ENCODE results near the gene IFIT2. TPM values are rescaled to one million over a fixed set of nuclear protein-coding genes. Genes with fewer than 3 reads are reported as not detected.
"Not testable (repeated sequence)": the region's sequence is repeated elsewhere in the genome, so short reads cannot be mapped to it uniquely, and the experiment has no call there.

IFIT2 gene
- polyA plus RNA-seq, 1 donor = 3.7 TPM

GRCh38 chr10:89306434-89307268 is 4.8 kb downstream of the IFIT2 start:
- Histone ChIP-seq H3K9me3 (ENCODE audit: control insufficient read depth, low read depth, low read length) (no peaks in the 10 kb centered on the region), H3K27ac (ENCODE audit: low read length) (no peak overlapping the region), H3K36me3 (ENCODE audit: control insufficient read depth, insufficient read depth, low read length) (peaks cover 11% of the 10 kb centered on the region), H3K27me3 (ENCODE audit: control insufficient read depth, insufficient read depth, low read length) (no peaks in the 10 kb centered on the region), H3K4me3 (ENCODE audit: low read length) (no peak overlapping the region), H3K4me1 (ENCODE audit: control insufficient read depth, insufficient read depth, low read length) (peaks cover 2% of the 10 kb centered on the region)
- no peak for DNase-seq
- WGBS (ENCODE audit: insufficient coverage, low lambda C conversion rate) = 100% methylated on average over 5 of the region's 13 CpGs

GRCh38 chr10:89307269-89307577 is 5.4 kb downstream of the IFIT2 start:
- no peak for DNase-seq
- Histone ChIP-seq H3K4me3 (ENCODE audit: low read length) (no peak overlapping the region), H3K36me3 (ENCODE audit: control insufficient read depth, insufficient read depth, low read length) (peaks cover 11% of the 10 kb centered on the region), H3K4me1 (ENCODE audit: control insufficient read depth, insufficient read depth, low read length) (peaks cover 2% of the 10 kb centered on the region), H3K27me3 (ENCODE audit: control insufficient read depth, insufficient read depth, low read length) (no peaks in the 10 kb centered on the region), H3K27ac (ENCODE audit: low read length) (no peak overlapping the region), H3K9me3 (ENCODE audit: control insufficient read depth, low read depth, low read length) (no peaks in the 10 kb centered on the region)

- no peaks in the 10 kb centered on the region for H3K9me3 ChIP-seq (ENCODE audit: control insufficient read depth, low read depth, low read length)
- H3K36me3 ChIP-seq (ENCODE audit: control insufficient read depth, insufficient read depth, low read length) = peaks cover 11% of the 10 kb centered on the region
- H3K27me3 ChIP-seq (ENCODE audit: control insufficient read depth, insufficient read depth, low read length) = no peaks in the 10 kb centered on the region
- no peak for DNase-seq
- WGBS (ENCODE audit: insufficient coverage, low lambda C conversion rate) = 100% methylated on average over 1 of the region's 6 CpGs
- H3K4me3 ChIP-seq (ENCODE audit: low read length) = no peak overlapping the region
- no peaks in the 10 kb centered on the region for H3K4me1 ChIP-seq (ENCODE audit: control insufficient read depth, insufficient read depth, low read length)
- no peak overlapping the region for H3K27ac ChIP-seq (ENCODE audit: low read length)
Observed at GRCh38 chr10:89308266-89308665, 6.4 kb downstream of the IFIT2 start.

GRCh38 chr10:89308736-89309135 is 6.9 kb downstream of the IFIT2 start:
- Histone ChIP-seq H3K27me3 (ENCODE audit: control insufficient read depth, insufficient read depth, low read length) (no peaks in the 10 kb centered on the region), H3K36me3 (ENCODE audit: control insufficient read depth, insufficient read depth, low read length) (peaks cover 11% of the 10 kb centered on the region), H3K4me3 (ENCODE audit: low read length) (no peak overlapping the region), H3K27ac (ENCODE audit: low read length) (no peak overlapping the region), H3K9me3 (ENCODE audit: control insufficient read depth, low read depth, low read length) (no peaks in the 10 kb centered on the region), H3K4me1 (ENCODE audit: control insufficient read depth, insufficient read depth, low read length) (no peaks in the 10 kb centered on the region)
- WGBS (ENCODE audit: insufficient coverage, low lambda C conversion rate) = no CpG with 5 or more reads among the region's 4 CpGs
- no peak for DNase-seq

GRCh38 chr10:89309156-89310055 is 7.6 kb downstream of the IFIT2 start:
- Histone ChIP-seq H3K4me1 (ENCODE audit: control insufficient read depth, insufficient read depth, low read length) (no peaks in the 10 kb centered on the region), H3K9me3 (ENCODE audit: control insufficient read depth, low read depth, low read length) (no peaks in the 10 kb centered on the region), H3K27ac (ENCODE audit: low read length) (no peak overlapping the region), H3K27me3 (ENCODE audit: control insufficient read depth, insufficient read depth, low read length) (no peaks in the 10 kb centered on the region), H3K36me3 (ENCODE audit: control insufficient read depth, insufficient read depth, low read length) (peaks cover 11% of the 10 kb centered on the region), H3K4me3 (ENCODE audit: low read length) (no peak overlapping the region)
- WGBS (ENCODE audit: insufficient coverage, low lambda C conversion rate) = 100% methylated on average over 1 of the region's 7 CpGs
- DNase-seq = no peak

GRCh38 chr10:89310056-89310893 is 8.4 kb downstream of the IFIT2 start:
- no peak for DNase-seq
- H3K27me3 ChIP-seq (ENCODE audit: control insufficient read depth, insufficient read depth, low read length) = no peaks in the 10 kb centered on the region
- no peak overlapping the region for H3K4me3 ChIP-seq (ENCODE audit: low read length)
- 89% methylated on average over 1 of the region's 2 CpGs for WGBS (ENCODE audit: insufficient coverage, low lambda C conversion rate)
- no peaks in the 10 kb centered on the region for H3K4me1 ChIP-seq (ENCODE audit: control insufficient read depth, insufficient read depth, low read length)
- peaks cover 11% of the 10 kb centered on the region for H3K36me3 ChIP-seq (ENCODE audit: control insufficient read depth, insufficient read depth, low read length)
- no peaks in the 10 kb centered on the region for H3K9me3 ChIP-seq (ENCODE audit: control insufficient read depth, low read depth, low read length)
- no peak overlapping the region for H3K27ac ChIP-seq (ENCODE audit: low read length)

- Histone ChIP-seq H3K9me3 (ENCODE audit: control insufficient read depth, low read depth, low read length) (no peaks in the 10 kb centered on the region), H3K36me3 (ENCODE audit: control insufficient read depth, insufficient read depth, low read length) (no peaks in the 10 kb centered on the region), H3K4me3 (ENCODE audit: low read length) (no peak overlapping the region), H3K4me1 (ENCODE audit: control insufficient read depth, insufficient read depth, low read length) (no peaks in the 10 kb centered on the region), H3K27ac (ENCODE audit: low read length) (no peak overlapping the region), H3K27me3 (ENCODE audit: control insufficient read depth, insufficient read depth, low read length) (no peaks in the 10 kb centered on the region)
- 100% methylated on average over 1 of the region's 1 CpG for WGBS (ENCODE audit: insufficient coverage, low lambda C conversion rate)
- DNase-seq = no peak
Observed at GRCh38 chr10:89312973-89313372, 11.1 kb downstream of the IFIT2 start.

- Histone ChIP-seq H3K27me3 (ENCODE audit: control insufficient read depth, insufficient read depth, low read length) (no peaks in the 10 kb centered on the region), H3K9me3 (ENCODE audit: control insufficient read depth, low read depth, low read length) (no peaks in the 10 kb centered on the region), H3K4me3 (ENCODE audit: low read length) (no peak overlapping the region), H3K4me1 (ENCODE audit: control insufficient read depth, insufficient read depth, low read length) (no peaks in the 10 kb centered on the region), H3K36me3 (ENCODE audit: control insufficient read depth, insufficient read depth, low read length) (no peaks in the 10 kb centered on the region), H3K27ac (ENCODE audit: low read length) (no peak overlapping the region)
- no peak for DNase-seq
Observed at GRCh38 chr10:89314676-89315075, 12.8 kb downstream of the IFIT2 start.

- not testable (repeated sequence) for H3K27me3 ChIP-seq (ENCODE audit: control insufficient read depth, insufficient read depth, low read length); DNase-seq; H3K9me3 ChIP-seq (ENCODE audit: control insufficient read depth, low read depth, low read length); H3K4me3 ChIP-seq (ENCODE audit: low read length); H3K4me1 ChIP-seq (ENCODE audit: control insufficient read depth, insufficient read depth, low read length); H3K36me3 ChIP-seq (ENCODE audit: control insufficient read depth, insufficient read depth, low read length); H3K27ac ChIP-seq (ENCODE audit: low read length)
- WGBS (ENCODE audit: insufficient coverage, low lambda C conversion rate) = 100% methylated on average over 1 of the region's 4 CpGs
Observed at GRCh38 chr10:89318047-89318446, 16.2 kb downstream of the IFIT2 start.

GRCh38 chr10:89325081-89325480 is 23.2 kb downstream of the IFIT2 start:
- H3K4me3 ChIP-seq (ENCODE audit: low read length); DNase-seq: not testable (repeated sequence)

More at GRCh38 chr10:89325081-89325480, 23.2 kb downstream of the IFIT2 start:
- not testable (repeated sequence) for H3K9me3 ChIP-seq (ENCODE audit: control insufficient read depth, low read depth, low read length); H3K27me3 ChIP-seq (ENCODE audit: control insufficient read depth, insufficient read depth, low read length); H3K27ac ChIP-seq (ENCODE audit: low read length); H3K36me3 ChIP-seq (ENCODE audit: control insufficient read depth, insufficient read depth, low read length)
- H3K4me1 ChIP-seq (ENCODE audit: control insufficient read depth, insufficient read depth, low read length) = peaks cover 12% of the 10 kb centered on the region
